ENCODE measurements around the gene SULT1A4.
"Not testable (repeated sequence)": the region's sequence is repeated elsewhere in the genome, so short reads cannot be mapped to it uniquely, and the experiment has no call there.

The SULT1A4 gene

DNA sequence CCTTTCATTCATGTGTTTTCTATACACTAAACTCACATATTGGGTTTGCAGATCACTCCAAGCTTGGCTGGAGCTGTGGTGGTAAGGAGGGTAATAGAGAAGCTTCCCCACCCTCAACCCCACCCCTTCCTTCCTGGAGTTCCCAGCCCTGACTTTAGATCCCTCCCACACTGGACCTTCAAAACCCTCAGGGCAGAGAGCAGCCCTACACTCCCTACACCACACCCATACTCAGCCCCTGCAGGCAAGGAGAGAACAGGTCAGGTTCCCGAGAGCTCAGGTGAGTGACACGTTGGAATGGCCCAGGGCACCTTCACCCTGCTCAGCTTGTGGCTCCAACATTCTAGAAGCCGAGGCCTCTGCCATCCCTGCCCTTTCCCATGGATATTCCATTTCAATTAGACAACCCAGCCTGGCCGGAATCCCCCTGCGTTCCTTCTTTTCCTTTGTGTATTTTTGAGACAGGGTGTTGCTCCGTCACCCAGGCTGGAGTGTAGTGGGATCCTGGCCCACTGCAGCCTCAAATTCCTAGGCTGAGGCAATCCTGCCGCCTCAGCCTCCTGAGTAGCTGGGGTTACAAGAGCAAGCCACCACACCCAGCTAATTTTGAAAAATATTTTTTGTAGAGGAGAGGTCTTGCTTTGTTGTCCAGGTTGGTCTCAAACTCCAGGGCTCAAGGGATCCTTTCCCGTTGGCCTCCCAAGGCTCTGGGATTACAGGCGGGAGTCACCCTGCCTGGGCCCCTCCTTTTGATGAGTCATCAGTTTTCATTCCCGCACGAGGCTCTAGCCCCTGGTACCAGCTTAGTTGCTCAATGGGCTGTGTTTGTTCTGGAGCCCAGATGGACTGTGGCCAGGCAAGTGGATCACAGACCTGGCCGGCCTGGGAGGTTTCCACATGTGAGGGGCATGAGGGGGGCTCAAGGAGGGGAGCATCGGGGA is at the start of gene SULT1A4:
Gene SULT1A4, plus strand, starts transcription at position 208 of the 941 bp plus-strand sequence. CDS start 1,473 bp downstream, outside the sequence.
- not testable (repeated sequence) for DNase-seq

DNA sequence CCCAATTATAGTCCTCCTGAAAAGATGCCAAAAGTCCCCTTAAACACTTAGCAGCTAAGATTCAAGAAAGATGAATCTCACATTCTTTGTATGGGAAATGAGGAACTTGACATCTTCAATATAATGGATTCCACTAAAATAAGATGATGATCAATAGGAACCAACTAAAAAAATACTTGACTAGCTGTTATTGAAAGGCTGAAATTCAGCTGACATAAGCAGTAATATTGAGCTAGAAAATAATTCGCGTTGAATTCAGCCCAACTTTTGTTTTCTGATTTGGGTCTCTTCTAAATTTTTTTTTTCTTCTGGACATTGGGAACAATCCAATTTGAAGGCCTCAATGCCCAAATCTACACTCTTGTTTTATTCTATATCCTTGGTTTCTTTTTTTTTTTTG is 36.1 kb upstream of the SULT1A4 start:
- DNase-seq = not testable (repeated sequence)

DNA sequence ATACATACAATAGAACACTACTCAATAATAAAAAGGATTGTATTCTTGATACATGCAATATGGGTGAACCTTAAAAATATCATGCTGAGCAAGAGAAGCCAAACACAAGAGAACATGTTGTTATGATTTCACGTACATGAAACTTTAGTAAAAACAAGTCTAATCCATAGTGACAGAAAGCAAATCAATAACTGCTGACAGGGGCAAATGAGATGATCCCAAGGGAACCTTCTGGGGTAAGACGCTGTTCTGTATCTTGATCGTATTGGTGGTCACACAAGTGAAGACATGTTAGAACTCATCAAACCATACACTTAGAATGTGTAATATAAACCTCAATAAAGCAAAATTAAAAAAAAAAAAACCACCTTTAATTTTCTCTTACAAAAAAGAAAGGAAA is 34.3 kb upstream of the SULT1A4 start:
- DNase-seq = not testable (repeated sequence)

- DNase-seq = not testable (repeated sequence)
Measured at GRCh38 chr16:29453754-29454153, 6.0 kb upstream of the SULT1A4 start.

GRCh38 chr16:29454269-29454668 is 5.4 kb upstream of the SULT1A4 start, which contains the start of the genes BOLA2 and SLX1B:
Gene BOLA2 (minus strand): TSS chr16:29454351. CDS start chr16:29454253, 98 bp downstream.
Gene SLX1B (plus strand): TSS chr16:29454533.
- not testable (repeated sequence) for DNase-seq

DNA sequence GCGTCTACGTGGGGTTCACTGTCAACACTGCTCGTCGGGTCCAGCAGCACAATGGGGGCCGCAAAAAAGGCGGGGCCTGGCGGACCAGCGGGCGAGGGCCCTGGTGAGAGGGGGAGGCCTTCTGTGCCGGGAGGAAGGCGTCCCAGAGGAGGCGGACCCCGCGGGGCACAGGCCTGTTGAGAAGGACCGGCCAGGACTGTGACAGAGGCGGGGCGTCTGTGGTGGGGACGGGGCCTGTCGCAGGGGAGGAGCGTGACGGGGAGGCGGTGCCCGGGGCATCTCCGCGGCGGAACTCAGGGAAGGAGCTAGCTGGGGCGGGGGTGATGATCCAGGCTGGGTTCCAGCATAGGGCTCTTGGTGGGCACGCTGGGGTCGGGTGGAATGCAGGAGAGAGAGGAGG is 4.9 kb upstream of the SULT1A4 start:
- DNase-seq = not testable (repeated sequence)

- DNase-seq = not testable (repeated sequence)
Measured at GRCh38 chr16:29457660-29458059, 2.1 kb upstream of the SULT1A4 start.

DNA sequence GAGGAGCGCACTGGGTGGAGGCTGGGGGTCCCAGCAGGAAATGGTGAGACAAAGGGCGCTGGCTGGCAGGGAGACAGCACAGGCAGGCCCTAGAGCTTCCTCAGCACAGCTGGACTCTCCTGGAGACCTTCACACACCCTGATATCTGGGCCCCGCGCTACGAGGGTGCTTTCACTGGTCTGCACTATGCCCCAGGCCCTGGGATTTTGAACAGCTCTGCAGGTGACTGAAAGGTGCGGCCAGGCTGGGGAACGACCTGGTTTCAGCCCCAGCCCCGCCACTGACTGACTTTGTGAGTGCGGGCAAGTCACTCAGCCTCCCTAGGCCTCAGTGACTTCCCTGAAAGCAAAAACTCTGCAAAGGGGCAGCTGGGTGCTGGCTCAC is 926 bp downstream of the SULT1A4 start:
- DNase-seq = not testable (repeated sequence)

- not testable (repeated sequence) for DNase-seq
Measured at GRCh38 chr16:29465985-29466824, 6.5 kb downstream of the SULT1A4 start.

DNA sequence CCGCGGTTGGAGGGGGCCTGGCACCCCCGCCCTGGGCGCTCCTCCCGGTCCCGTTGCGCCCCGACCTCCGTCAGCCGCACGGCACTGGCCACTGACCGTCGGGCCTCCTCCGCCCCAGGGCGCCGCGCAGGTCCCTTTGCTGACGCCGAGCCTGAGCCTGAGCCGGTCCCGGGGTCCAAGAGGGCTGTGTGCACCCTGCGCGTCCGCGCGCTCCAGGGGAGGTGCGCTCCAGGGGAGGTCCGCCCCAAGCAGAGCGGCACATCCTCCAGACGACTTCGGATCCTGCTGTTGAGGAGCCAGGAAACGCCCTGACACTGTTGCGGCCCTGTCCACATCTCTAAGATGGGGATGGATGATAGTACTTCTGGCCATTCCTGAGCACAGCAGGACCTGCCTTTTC is 7.2 kb downstream of the SULT1A4 start:
- DNase-seq = not testable (repeated sequence)

GRCh38 chr16:29467654-29468366 is 8.1 kb downstream of the SULT1A4 start:
- not testable (repeated sequence) for DNase-seq

- not testable (repeated sequence) for DNase-seq
Measured at GRCh38 chr16:29469660-29470059, 9.9 kb downstream of the SULT1A4 start.

DNA sequence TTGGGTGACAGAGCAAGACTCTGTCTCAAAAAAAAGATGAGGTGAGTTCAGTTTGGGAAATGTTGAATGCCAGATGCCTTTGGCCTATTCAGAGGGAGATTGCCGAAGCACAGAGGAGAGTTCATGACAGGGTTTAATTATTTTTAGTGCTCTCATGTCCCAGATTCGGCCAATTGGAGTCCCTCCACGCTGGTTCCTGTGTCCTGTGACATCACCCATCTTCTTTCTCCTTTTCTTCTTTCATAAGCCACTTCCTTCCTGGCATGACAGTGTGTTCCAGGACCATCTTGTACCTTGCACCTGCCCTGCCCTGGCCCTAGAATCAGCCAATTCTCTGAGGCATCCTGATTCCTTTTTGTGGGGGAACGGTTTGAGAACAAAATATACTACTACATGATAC is 12.4 kb downstream of the SULT1A4 start:
- not testable (repeated sequence) for DNase-seq

DNA sequence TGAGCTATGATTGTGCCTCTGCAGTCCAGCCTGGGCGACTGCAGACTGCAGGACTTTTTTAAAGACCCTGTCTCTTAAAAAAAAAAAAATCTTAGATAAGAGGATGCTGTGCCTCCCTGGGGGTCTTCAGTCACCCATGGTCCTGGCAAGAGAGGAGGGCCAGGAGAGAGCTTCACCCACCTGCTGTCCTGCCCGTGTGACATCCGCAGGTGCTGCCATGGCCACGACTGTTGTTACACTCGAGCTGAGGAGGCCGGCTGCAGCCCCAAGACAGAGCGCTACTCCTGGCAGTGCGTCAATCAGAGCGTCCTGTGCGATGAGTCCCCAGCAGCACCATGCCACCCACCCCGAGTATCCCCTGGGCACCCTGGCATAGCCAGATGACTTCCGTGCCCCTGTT is 22.6 kb downstream of the SULT1A4 start:
- DNase-seq = not testable (repeated sequence)

- not testable (repeated sequence) for DNase-seq
Measured at GRCh38 chr16:29506308-29506707, 46.6 kb downstream of the SULT1A4 start, which contains the start of gene NPIPB12. Gene NPIPB12 (minus strand): TSS chr16:29506408.
